ENCODE data around the gene CHRM4.

CHRM4 gene

GRCh38 chr11:46391578-46392420 is at the start of gene CHRM4:
TSS of gene CHRM4 (minus strand) at chr11:46391776. CDS start at chr11:46386557, 5,219 bp downstream.
- no peak for DNase-seq

- no peak for DNase-seq
These were observed 46.6 kb upstream of the CHRM4 start for GRCh38 chr11:46438211-46438610.

GRCh38 chr11:46437122-46437689 is 45.6 kb upstream of the CHRM4 start:
- DNase-seq, result no peak

- no peak for DNase-seq
These were observed 44.5 kb upstream of the CHRM4 start for GRCh38 chr11:46436113-46436512.

GRCh38 chr11:46435679-46436078 is 44.1 kb upstream of the CHRM4 start:
- DNase-seq, result no peak

- DNase-seq, result no peak
These were observed 39.6 kb upstream of the CHRM4 start for GRCh38 chr11:46431211-46431610.

GRCh38 chr11:46429717-46430116 is 38.1 kb upstream of the CHRM4 start:
- no peak for DNase-seq

- DNase-seq, result no peak
These were observed 35.8 kb upstream of the CHRM4 start for GRCh38 chr11:46427364-46427763.

GRCh38 chr11:46426233-46426991 is 34.8 kb upstream of the CHRM4 start:
- DNase-seq, result no peak

- DNase-seq, result no peak
These were observed 31.0 kb upstream of the CHRM4 start for GRCh38 chr11:46422588-46422987.

GRCh38 chr11:46421257-46421880 is 29.8 kb upstream of the CHRM4 start:
- no peak for DNase-seq

- no peak for DNase-seq
These were observed 28.9 kb upstream of the CHRM4 start for GRCh38 chr11:46420513-46420912.

- no peak for DNase-seq
These were observed 27.2 kb upstream of the CHRM4 start for GRCh38 chr11:46418751-46419150.

- DNase-seq, result no peak
These were observed 26.1 kb upstream of the CHRM4 start for GRCh38 chr11:46417711-46418110.

- DNase-seq, result no peak
These were observed 23.3 kb upstream of the CHRM4 start for GRCh38 chr11:46414879-46415278.

GRCh38 chr11:46414466-46414796 is 22.9 kb upstream of the CHRM4 start:
- DNase-seq, result peak; percentile 19

GRCh38 chr11:46413760-46414465 is 22.3 kb upstream of the CHRM4 start:
- DNase-seq, result no peak

- no peak for DNase-seq
These were observed 18.4 kb upstream of the CHRM4 start for GRCh38 chr11:46410021-46410420.

GRCh38 chr11:46408407-46408986 is 16.9 kb upstream of the CHRM4 start:
- no peak for DNase-seq

GRCh38 chr11:46407635-46408034 is 16.1 kb upstream of the CHRM4 start:
- no peak for DNase-seq

- no peak for DNase-seq
These were observed 13.0 kb upstream of the CHRM4 start for GRCh38 chr11:46404476-46405017.

All from activated gamma-delta T cell treated with Interleukin-2 at 50 U/mL for 16 hours (primary cell).